Nephron (organoid): ENCODE measurements around the gene ANKRD33B.
"Not testable (repeated sequence)": the region's sequence is repeated elsewhere in the genome, so short reads cannot be mapped to it uniquely, and the experiment has no call there.

Source experiments
- H3K27ac Mint-ChIP-seq, 3 experiments: 2 replicates each; pipeline ENCODE4 v1.8.0; 2020; ENCODE audit warnings: mixed read lengths in 3 of 3, mild to moderate bottlenecking in 2 of 3, moderate library complexity in 1 of 3
- H3K27me3 Mint-ChIP-seq: 2 replicates; pipeline ENCODE4 v1.8.0; 2021; ENCODE audit warnings: low read depth, mild to moderate bottlenecking, moderate library complexity, mixed read lengths
- H3K36me3 Mint-ChIP-seq: 2 replicates; pipeline ENCODE4 v1.8.0; 2020; ENCODE audit warnings: low read depth, mixed read lengths
- H3K4me1 Mint-ChIP-seq: 2 replicates; pipeline ENCODE4 v1.8.0; 2020; ENCODE audit warnings: mixed read lengths
- H3K4me3 Mint-ChIP-seq, 3 experiments: 2 replicates each; pipeline ENCODE4 v1.8.0; 2020; ENCODE audit warnings: mild to moderate bottlenecking in 3 of 3, mixed read lengths in 3 of 3, moderate library complexity in 2 of 3
- H3K9me3 Mint-ChIP-seq: 2 replicates; pipeline ENCODE4 v1.8.0; 2020; ENCODE audit warnings: mixed read lengths
- TF ChIP-seq, protein P1 (sequence below), 3 experiments: fragments of 200-600 bp; sonication (generic); IDR thresholded peaks; one replicate each; pipeline ENCODE4 v1.5.0; 2021; ENCODE audit warnings: antibody characterized with exemption in 3 of 3; ENCODE audit not compliant: unreplicated experiment in 3 of 3

The ANKRD33B gene

DNA sequence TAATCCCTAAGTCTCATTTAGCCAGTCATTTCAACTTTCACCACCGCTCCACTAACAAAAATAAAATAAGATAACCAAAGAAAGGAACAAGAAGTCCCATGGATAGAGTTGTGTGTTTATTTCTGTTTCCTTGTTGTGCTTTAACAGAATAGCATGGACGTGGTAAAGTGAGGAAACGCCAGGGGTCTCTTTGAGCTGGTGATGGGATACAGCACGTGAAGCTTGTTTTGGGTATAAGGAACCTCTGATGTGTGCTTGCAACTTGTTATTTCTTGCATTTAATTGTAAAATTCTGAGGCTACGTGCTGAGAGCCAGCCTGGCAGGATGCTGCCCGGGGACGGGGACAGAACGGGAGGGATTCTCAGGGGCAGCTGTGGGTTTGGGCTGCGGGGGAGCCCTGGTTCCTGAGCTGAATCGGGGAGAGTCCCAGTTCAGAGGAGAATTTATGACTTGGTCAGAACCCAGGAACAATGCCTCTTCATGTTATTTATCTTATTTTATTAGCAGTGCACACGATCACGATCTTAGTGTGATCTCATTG lies 63.4 kb downstream of the ANKRD33B start:
- peaks cover 11% of the 10 kb centered on the region for H3K4me1 Mint-ChIP-seq
- TF ChIP-seq, protein P1, sequence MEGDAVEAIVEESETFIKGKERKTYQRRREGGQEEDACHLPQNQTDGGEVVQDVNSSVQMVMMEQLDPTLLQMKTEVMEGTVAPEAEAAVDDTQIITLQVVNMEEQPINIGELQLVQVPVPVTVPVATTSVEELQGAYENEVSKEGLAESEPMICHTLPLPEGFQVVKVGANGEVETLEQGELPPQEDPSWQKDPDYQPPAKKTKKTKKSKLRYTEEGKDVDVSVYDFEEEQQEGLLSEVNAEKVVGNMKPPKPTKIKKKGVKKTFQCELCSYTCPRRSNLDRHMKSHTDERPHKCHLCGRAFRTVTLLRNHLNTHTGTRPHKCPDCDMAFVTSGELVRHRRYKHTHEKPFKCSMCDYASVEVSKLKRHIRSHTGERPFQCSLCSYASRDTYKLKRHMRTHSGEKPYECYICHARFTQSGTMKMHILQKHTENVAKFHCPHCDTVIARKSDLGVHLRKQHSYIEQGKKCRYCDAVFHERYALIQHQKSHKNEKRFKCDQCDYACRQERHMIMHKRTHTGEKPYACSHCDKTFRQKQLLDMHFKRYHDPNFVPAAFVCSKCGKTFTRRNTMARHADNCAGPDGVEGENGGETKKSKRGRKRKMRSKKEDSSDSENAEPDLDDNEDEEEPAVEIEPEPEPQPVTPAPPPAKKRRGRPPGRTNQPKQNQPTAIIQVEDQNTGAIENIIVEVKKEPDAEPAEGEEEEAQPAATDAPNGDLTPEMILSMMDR (IDR thresholded peaks at IDR 0.05; ENCODE audit: unreplicated experiment in 3 of 3), result no peak
- no peaks in the 10 kb centered on the region for H3K9me3 Mint-ChIP-seq
- H3K27me3 Mint-ChIP-seq, result peaks cover 11% of the 10 kb centered on the region
- H3K36me3 Mint-ChIP-seq, result no peaks in the 10 kb centered on the region
- peak overlapping the region; percentile 75 to 82 (median 76) for H3K4me3 Mint-ChIP-seq
- peak overlapping the region in 2 of 3 experiments; percentile 1 to 16 for H3K27ac Mint-ChIP-seq

- Mint-ChIP-seq H3K27ac (no peak overlapping the region), H3K36me3 (no peaks in the 10 kb centered on the region), H3K9me3 (no peaks in the 10 kb centered on the region), H3K4me1 (peaks cover 11% of the 10 kb centered on the region), H3K27me3 (peaks cover 11% of the 10 kb centered on the region), H3K4me3 (no peak overlapping the region)
- TF ChIP-seq, protein P1 (IDR thresholded peaks at IDR 0.05; ENCODE audit: unreplicated experiment in 3 of 3), result no peak
Observed at GRCh38 chr5:10628601-10629000, 64.7 kb downstream of the ANKRD33B start.

DNA sequence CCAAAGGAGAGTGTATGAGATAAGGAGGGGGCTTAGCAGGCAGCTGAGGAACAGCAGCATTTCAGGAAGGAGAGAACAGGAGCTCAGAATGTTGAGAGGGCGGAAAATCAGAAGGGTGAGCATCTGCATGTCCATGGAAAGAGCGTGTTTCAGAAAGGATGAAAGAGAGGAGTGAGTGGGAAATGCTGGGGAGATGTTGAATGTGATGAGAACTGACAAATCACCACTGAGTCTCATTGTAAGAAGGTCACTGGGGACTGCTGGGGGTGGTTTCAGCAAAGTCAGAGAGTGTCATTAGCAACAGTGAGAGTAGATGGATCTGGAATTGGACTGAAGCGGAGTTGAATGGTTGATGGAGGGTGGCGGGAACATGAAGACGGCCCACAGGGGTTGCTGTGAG lies 65.8 kb downstream of the ANKRD33B start:
- TF ChIP-seq, protein P1 (IDR thresholded peaks at IDR 0.05; ENCODE audit: unreplicated experiment in 3 of 3), result no peak
- H3K9me3 Mint-ChIP-seq, result no peaks in the 10 kb centered on the region
- H3K27me3 Mint-ChIP-seq, result peaks cover 10% of the 10 kb centered on the region
- H3K36me3 Mint-ChIP-seq, result no peaks in the 10 kb centered on the region
- H3K27ac Mint-ChIP-seq, result no peak overlapping the region
- peaks cover 11% of the 10 kb centered on the region for H3K4me1 Mint-ChIP-seq
- H3K4me3 Mint-ChIP-seq, result no peak overlapping the region

DNA sequence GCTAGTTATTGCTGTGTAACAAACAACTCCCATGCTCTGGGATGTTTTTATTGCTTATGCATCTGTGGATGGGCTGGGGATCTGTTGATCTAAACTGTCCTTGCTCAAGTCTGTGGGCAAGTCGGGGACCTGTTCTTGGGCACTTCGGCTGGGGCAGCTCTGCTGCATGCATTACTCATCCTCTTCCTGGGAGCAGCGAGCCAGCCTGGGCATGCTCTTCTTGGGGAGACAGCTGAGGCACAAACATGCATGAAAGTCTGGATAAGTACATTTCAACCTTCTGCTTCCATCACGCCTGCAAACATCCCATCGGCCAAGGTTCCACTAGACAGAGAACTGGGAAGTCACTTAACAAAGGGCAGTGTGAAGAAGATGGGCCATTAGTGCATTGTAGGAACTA lies 66.3 kb downstream of the ANKRD33B start:
- Mint-ChIP-seq H3K4me1 (peaks cover 11% of the 10 kb centered on the region), H3K36me3 (no peaks in the 10 kb centered on the region), H3K27me3 (peaks cover 11% of the 10 kb centered on the region), H3K9me3 (no peaks in the 10 kb centered on the region), H3K4me3 (no peak overlapping the region), H3K27ac (no peak overlapping the region)
- TF ChIP-seq, protein P1 (IDR thresholded peaks at IDR 0.05; ENCODE audit: unreplicated experiment in 3 of 3), result no peak

GRCh38 chr5:10630744-10631143 lies 66.9 kb downstream of the ANKRD33B start:
- H3K4me1 Mint-ChIP-seq, result peaks cover 11% of the 10 kb centered on the region
- not testable (repeated sequence) for H3K36me3 Mint-ChIP-seq, H3K9me3 Mint-ChIP-seq, H3K27ac Mint-ChIP-seq, H3K4me3 Mint-ChIP-seq
- H3K27me3 Mint-ChIP-seq, result peaks cover 17% of the 10 kb centered on the region

- TF ChIP-seq, protein P1 (IDR thresholded peaks at IDR 0.05; ENCODE audit: unreplicated experiment in 3 of 3), result no peak
- no peak overlapping the region for H3K4me3 Mint-ChIP-seq
- no peaks in the 10 kb centered on the region for H3K36me3 Mint-ChIP-seq
- peaks cover 11% of the 10 kb centered on the region for H3K4me1 Mint-ChIP-seq
- H3K9me3 Mint-ChIP-seq, result no peaks in the 10 kb centered on the region
- no peak overlapping the region for H3K27ac Mint-ChIP-seq
- peaks cover 24% of the 10 kb centered on the region for H3K27me3 Mint-ChIP-seq
Observed at GRCh38 chr5:10631316-10631996, 67.6 kb downstream of the ANKRD33B start.
